Astrocyte (in vitro differentiated cells and primary cell): ENCODE measurements around the gene ZMYM1. TPM values are rescaled to one million over a fixed set of nuclear protein-coding genes. Genes with fewer than 3 reads are reported as not detected.

Experiments
- DNase-seq: peaks from one replicate; pipeline ENCODE4 v3.0.0-alpha.2; 2010; ENCODE audit warnings: low read depth
- FAIRE-seq: peaks from 2 replicates; lab custom pipeline; 2011; peaks lifted over from hg19 to GRCh38; lab: Jason Lieb, UNC
- H2AFZ ChIP-seq: 2 replicates; pipeline ENCODE4 v1.6.0; 2012; ENCODE audit warnings: low read depth, low read length, inconsistent platforms
- H3K27ac ChIP-seq: 2 replicates; pipeline ENCODE4 v1.5.1; 2011; ENCODE audit warnings: low read depth, low read length, inconsistent platforms
- H3K27me3 ChIP-seq: 2 replicates; pipeline ENCODE4 v1.6.0; 2011; ENCODE audit warnings: low read length, inconsistent platforms; ENCODE audit not compliant: insufficient read depth
- H3K36me3 ChIP-seq: 2 replicates; pipeline ENCODE4 v1.5.1; 2011; ENCODE audit warnings: low read length, inconsistent platforms; ENCODE audit not compliant: insufficient read depth
- H3K4me1 ChIP-seq: 2 replicates; pipeline ENCODE4 v1.5.1; 2011; ENCODE audit warnings: low read length, inconsistent platforms; ENCODE audit not compliant: insufficient read depth
- H3K4me2 ChIP-seq: 2 replicates; pipeline ENCODE4 v1.6.0; 2012; ENCODE audit warnings: low read length, inconsistent platforms
- H3K4me3 ChIP-seq: 2 replicates; pipeline ENCODE4 v1.5.1; 2011; ENCODE audit warnings: low read depth, mild to moderate bottlenecking, low read length, inconsistent platforms; ENCODE audit not compliant: insufficient read depth
- H3K79me2 ChIP-seq: 2 replicates; pipeline ENCODE4 v1.6.0; 2012; ENCODE audit warnings: mild to moderate bottlenecking, low read length, inconsistent platforms; ENCODE audit not compliant: insufficient read depth
- H3K9ac ChIP-seq: 2 replicates; pipeline ENCODE4 v1.6.0; 2012; ENCODE audit warnings: mild to moderate bottlenecking, low read length, inconsistent platforms
- H3K9me3 ChIP-seq: 2 replicates; pipeline ENCODE4 v1.5.1; 2012; ENCODE audit warnings: low read depth, mild to moderate bottlenecking, low read length, inconsistent platforms; ENCODE audit not compliant: insufficient read depth
- H4K20me1 ChIP-seq: 2 replicates; pipeline ENCODE4 v1.6.0; 2012; ENCODE audit warnings: low read length, inconsistent platforms; ENCODE audit not compliant: insufficient read depth
- H3K27ac Mint-ChIP-seq: one replicate; pipeline ENCODE4 v1.8.0; 2021; ENCODE audit warnings: mild to moderate bottlenecking, mixed read lengths; ENCODE audit not compliant: unreplicated experiment
- H3K27me3 Mint-ChIP-seq: one replicate; pipeline ENCODE4 v1.8.0; 2021; ENCODE audit warnings: low read depth, mixed read lengths; ENCODE audit not compliant: unreplicated experiment
- H3K36me3 Mint-ChIP-seq: one replicate; pipeline ENCODE4 v1.8.0; 2021; ENCODE audit warnings: low read depth, mixed read lengths; ENCODE audit not compliant: unreplicated experiment
- H3K4me1 Mint-ChIP-seq: one replicate; pipeline ENCODE4 v1.8.0; 2021; ENCODE audit warnings: low read depth, mixed read lengths; ENCODE audit not compliant: unreplicated experiment
- H3K4me3 Mint-ChIP-seq: one replicate; pipeline ENCODE4 v1.8.0; 2021; ENCODE audit warnings: mild to moderate bottlenecking, moderate library complexity, mixed read lengths; ENCODE audit not compliant: unreplicated experiment
- H3K9me3 Mint-ChIP-seq: one replicate; pipeline ENCODE4 v1.8.0; 2021; ENCODE audit warnings: mild to moderate bottlenecking, mixed read lengths; ENCODE audit not compliant: unreplicated experiment
- EZH2 ChIP-seq: IDR thresholded peaks from 2 replicates; pipeline ENCODE4 v1.6.1; 2012; ENCODE audit warnings: mild to moderate bottlenecking, low read length, inconsistent platforms; ENCODE audit not compliant: insufficient read depth
- total RNA-seq: library from RNA; stranded (reverse); gene quantifications from 2 replicates; pipeline ENCODE4 v1.2.1, GENCODE V29; 2021
- TF ChIP-seq, protein P1 (sequence below): IDR thresholded peaks from 2 replicates; pipeline ENCODE4 v1.5.1; 2011; ENCODE audit warnings: low read depth, mild to moderate bottlenecking, inconsistent platforms, low read length, moderate library complexity; ENCODE audit not compliant: insufficient read depth

Gene ZMYM1
- total RNA-seq, 1 donor from 2014 or later, result 15.1 TPM

DNA sequence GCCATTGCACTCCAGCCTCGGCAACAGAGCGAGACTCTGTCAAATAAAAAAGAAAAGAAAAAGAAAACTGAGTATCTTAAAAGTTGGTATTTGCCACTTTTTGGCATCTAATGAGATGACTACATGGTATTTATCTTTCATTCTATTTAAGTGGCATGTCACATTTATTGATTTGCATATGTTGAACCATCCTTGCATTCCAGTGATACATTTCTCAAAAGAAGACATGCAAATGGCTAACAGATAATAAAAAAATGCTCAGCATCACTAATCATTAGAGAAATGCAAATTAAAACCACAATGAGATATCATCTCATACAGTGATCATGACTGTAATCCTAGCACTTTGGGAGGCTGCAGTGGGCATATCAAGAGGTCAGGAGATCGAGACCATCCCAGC, 85.7 kb downstream of the ZMYM1 start:
- no peak overlapping the region for H3K4me2 ChIP-seq
- H3K9ac ChIP-seq, result no peak overlapping the region
- H3K4me1 Mint-ChIP-seq, result no peaks in the 10 kb centered on the region
- TF ChIP-seq, protein P1, sequence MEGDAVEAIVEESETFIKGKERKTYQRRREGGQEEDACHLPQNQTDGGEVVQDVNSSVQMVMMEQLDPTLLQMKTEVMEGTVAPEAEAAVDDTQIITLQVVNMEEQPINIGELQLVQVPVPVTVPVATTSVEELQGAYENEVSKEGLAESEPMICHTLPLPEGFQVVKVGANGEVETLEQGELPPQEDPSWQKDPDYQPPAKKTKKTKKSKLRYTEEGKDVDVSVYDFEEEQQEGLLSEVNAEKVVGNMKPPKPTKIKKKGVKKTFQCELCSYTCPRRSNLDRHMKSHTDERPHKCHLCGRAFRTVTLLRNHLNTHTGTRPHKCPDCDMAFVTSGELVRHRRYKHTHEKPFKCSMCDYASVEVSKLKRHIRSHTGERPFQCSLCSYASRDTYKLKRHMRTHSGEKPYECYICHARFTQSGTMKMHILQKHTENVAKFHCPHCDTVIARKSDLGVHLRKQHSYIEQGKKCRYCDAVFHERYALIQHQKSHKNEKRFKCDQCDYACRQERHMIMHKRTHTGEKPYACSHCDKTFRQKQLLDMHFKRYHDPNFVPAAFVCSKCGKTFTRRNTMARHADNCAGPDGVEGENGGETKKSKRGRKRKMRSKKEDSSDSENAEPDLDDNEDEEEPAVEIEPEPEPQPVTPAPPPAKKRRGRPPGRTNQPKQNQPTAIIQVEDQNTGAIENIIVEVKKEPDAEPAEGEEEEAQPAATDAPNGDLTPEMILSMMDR, result no peak
- TF ChIP-seq EZH2, result no peak
- FAIRE-seq (no peak), DNase-seq (no peak)
- no peaks in the 10 kb centered on the region for H3K79me2 ChIP-seq
- H4K20me1 ChIP-seq, result no peaks in the 10 kb centered on the region
- H3K4me1 ChIP-seq, result no peaks in the 10 kb centered on the region
- no peak overlapping the region for H3K4me3 ChIP-seq
- no peak overlapping the region for H3K27ac ChIP-seq
- H3K4me3 Mint-ChIP-seq, result no peak overlapping the region
- H3K27me3 ChIP-seq, result no peaks in the 10 kb centered on the region
- H2AFZ ChIP-seq, result no peak overlapping the region
- no peak overlapping the region for H3K27ac Mint-ChIP-seq
- no peaks in the 10 kb centered on the region for H3K36me3 Mint-ChIP-seq
- no peaks in the 10 kb centered on the region for H3K36me3 ChIP-seq
- no peaks in the 10 kb centered on the region for H3K27me3 Mint-ChIP-seq
- peaks cover 9% of the 10 kb centered on the region for H3K9me3 Mint-ChIP-seq
- no peaks in the 10 kb centered on the region for H3K9me3 ChIP-seq

Other genes with a start within 250 kb of the ZMYM1 start
- 38.1 and 43.6 TPM in 2 replicates for gene SMIM12, start 219.6 kb upstream of the ZMYM1 start, total RNA-seq
- gene DLGAP3, start 149.7 kb upstream of the ZMYM1 start, total RNA-seq, result 1.6 and 2.7 TPM in 2 replicates
- gene TMEM35B, start 94.0 kb upstream of the ZMYM1 start, total RNA-seq, result 15.6 and 17.0 TPM in 2 replicates
- 18.5 and 20.5 TPM in 2 replicates for gene ZMYM6, start 47.4 kb upstream of the ZMYM1 start, total RNA-seq
- 168 and 209 TPM in 2 replicates for gene SFPQ, start 113.8 kb downstream of the ZMYM1 start, total RNA-seq
- 57.6 and 65.5 TPM in 2 replicates for gene ZMYM4, start 189.3 kb downstream of the ZMYM1 start, total RNA-seq